ENCODE measurements around the gene KDR.
A peak's percentile ranks its signal among the peaks of the same experiment; 100 is the strongest.

KDR gene

GRCh38 chr4:55125087-55125721 lies at the start of gene KDR:
Gene KDR (minus strand): TSS chr4:55125595. CDS start chr4:55125293, 302 bp downstream.
- no peak for DNase-seq (ENCODE audit: low read depth, low spot score)
- H3K27ac ChIP-seq, result no peak within 1 kb of the TSS

GRCh38 chr4:55173580-55173979 lies 48.2 kb upstream of the KDR start:
- DNase-seq (ENCODE audit: low read depth, low spot score), result peak; percentile 71
- H3K27ac ChIP-seq, result peak overlapping the region; percentile 80

DNA sequence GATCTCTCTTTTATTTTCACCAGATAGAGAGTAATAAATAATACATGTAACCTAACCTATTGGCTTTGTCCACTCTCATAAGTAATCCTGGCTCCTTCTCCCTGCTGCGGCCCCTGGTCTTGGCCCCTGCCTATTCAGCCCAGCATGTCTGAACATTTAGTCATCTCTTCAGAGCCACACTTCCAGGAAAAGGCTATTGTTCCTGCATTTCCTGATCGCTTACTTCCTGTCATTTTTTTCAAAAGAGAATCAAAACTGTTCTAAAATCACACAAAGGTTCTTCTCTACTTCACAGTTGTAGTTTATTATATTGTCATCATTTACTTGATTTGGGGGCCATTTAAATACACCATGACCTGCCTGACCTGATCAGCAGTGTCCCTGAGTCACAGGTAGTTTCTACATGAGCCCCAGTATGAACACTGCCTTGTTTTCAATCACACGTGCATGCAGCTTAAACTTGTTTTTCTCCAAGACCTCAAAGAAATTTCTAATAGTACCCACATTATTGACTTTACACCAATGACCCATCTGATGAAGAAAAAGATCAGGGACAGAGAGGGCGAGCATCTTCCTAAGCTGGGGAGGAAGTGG lies 47.4 kb upstream of the KDR start:
- H3K27ac ChIP-seq, result peak overlapping the region; percentile 80
- no peak for DNase-seq (ENCODE audit: low read depth, low spot score)

DNA sequence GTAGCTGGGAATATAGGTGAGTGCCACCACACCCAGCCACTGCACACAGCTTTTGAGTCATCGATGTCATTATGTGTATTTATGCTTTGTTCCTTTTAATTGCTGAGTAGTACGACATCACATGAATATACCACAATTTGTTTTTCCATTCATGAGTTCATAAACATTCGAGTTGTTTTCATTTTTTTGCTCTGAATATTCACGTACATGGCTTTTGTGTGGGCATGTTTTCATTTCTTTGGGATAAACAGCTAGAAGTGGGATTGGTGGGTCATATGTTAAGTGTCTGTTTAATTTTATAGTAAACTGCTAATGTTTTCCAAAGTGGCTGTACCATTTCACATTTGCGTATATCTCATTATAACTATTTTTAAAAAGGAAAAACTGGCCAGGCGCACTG lies 45.1 kb upstream of the KDR start:
- peak overlapping the region; percentile 26 for H3K27ac ChIP-seq
- no peak for DNase-seq (ENCODE audit: low read depth, low spot score)

DNA sequence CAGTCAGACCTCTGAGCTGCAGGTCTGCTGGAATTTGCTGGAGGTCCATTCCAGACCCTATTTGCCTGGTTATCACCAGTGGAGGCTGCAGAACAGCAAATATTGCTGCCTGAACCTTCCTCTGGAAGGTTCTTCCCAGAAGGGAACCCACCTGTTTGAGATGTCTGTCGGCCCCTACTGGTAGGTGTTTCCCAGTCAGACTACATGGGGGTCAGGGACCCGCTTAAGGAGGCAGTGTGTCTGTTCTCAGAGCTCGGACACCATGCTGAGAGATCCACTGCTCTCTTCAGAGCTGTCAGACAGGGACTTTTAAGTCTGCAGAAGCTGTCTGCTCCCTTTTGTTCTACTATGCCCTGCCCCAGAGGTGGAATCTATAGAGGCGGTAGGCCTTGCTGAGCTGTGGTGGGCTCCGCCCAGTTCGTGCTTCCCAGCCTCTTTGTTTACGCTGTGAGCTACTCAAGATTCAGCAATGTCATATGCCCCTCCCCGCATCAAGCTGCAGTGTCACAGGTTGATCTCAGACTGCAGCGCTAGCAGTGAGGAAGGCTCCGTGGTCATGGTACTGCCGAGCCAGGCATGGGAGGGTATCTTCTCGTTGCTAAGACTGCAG lies 44.1 kb upstream of the KDR start:
- peak; percentile 66 for DNase-seq (ENCODE audit: low read depth, low spot score)
- peak overlapping the region; percentile 26 for H3K27ac ChIP-seq

- no peak overlapping the region for H3K27ac ChIP-seq
- no peak for DNase-seq (ENCODE audit: low read depth, low spot score)
Measured at GRCh38 chr4:55162396-55162795, 37.0 kb upstream of the KDR start.

DNA sequence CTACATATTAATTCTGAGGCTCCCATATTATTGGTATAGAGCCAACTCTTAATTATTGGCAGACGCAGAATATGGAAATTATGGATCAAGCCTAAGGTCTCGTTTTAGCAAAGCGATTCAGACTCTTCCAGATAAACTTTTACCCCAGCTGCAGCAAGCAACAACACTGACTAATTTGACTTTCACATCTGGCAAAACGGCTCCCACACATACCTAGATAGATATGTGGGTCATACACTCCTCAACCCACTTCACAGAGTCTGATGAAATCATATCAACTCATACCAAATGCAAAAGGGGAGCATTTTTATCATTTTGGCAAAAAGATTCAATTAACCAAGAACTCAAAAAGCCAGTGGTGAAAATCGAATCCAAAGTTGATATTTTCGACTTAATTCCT lies 36.3 kb upstream of the KDR start:
- DNase-seq (ENCODE audit: low read depth, low spot score), result no peak

GRCh38 chr4:55159851-55160250 lies 34.5 kb upstream of the KDR start:
- H3K27ac ChIP-seq, result no peak overlapping the region
- DNase-seq (ENCODE audit: low read depth, low spot score), result no peak

More for the DNA sequence above, 36.3 kb upstream of the KDR start:
- H3K27ac ChIP-seq, result no peak overlapping the region

DNA sequence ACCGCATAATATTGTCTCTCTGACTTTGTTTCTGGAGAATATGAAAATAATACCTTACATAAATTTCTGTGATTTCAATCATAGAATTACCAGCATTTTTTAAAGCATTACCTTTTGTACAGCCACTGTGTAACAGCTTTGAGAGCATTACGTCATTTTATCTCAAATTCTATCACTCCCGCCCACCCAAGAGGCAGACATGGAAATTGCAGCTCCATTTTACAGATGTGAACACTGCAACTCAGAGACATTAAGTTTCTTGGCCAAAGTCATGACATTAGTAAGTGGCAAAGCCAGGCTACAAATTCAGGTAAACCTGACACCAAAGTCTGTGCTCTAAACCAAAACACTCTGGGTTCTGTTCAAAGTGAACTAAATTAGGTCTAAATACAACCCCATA lies 33.6 kb upstream of the KDR start:
- no peak overlapping the region for H3K27ac ChIP-seq
- DNase-seq (ENCODE audit: low read depth, low spot score), result no peak

GRCh38 chr4:55157559-55158277 lies 32.3 kb upstream of the KDR start:
- no peak overlapping the region for H3K27ac ChIP-seq
- no peak for DNase-seq (ENCODE audit: low read depth, low spot score)

DNA sequence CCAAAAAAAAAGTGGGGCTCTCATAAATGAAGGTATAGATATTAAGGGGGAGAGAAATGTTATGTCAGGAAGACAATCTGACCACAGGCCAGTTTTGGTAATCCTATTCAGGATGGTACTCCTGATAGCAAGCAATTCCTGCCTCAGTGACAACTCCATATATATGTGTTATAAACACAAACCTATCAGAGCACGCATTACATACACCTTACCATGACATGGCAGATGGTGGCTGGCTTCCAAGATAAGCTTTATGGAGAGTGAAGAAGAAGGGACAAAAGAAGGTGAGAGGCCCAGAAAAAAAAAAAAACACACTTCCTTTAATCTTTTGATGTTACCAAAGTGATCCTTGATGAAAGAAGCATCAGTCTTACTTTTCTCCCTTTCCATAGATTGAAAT lies 29.5 kb upstream of the KDR start:
- no peak for DNase-seq (ENCODE audit: low read depth, low spot score)
- no peak overlapping the region for H3K27ac ChIP-seq

GRCh38 chr4:55154290-55154880 lies 29.0 kb upstream of the KDR start:
- H3K27ac ChIP-seq, result no peak overlapping the region
- no peak for DNase-seq (ENCODE audit: low read depth, low spot score)

DNA sequence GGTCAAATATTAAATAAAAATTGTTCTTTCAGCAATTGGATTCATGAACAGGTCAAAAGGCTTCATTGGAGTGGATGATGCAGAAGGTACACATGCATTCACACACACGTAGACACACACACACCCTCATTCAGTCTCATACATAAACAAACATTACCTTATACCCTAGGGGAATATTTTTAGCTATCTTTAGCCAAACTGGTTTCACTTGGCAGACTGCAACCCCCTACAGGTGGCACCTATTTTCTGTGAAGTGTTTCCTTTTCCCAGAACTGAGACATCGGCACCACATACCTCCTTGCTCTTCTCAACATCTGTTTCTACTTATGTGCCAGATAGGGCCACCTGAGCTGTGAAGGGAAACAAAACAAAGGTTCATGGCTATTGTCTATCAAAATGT lies 18.5 kb upstream of the KDR start:
- DNase-seq (ENCODE audit: low read depth, low spot score), result peak; percentile 62

DNA sequence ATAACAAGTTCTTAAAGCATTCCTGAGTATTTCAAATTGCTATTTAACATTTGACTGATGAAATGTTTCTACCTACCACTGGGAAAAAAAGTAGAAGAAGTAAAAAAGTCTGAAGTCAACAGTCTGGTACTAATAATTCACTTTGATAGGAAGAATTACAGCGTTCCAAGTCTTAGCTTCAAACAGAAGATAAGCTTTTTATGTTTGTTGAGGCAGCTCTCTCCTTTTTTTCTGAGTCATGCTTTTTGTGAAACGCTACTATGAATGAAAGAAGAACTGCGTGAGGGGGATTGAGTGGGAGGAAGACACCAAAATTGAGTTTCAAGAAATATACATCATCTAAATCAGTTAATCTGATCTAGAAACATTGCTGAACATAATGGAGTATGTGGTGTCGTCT lies 13.0 kb upstream of the KDR start:
- DNase-seq (ENCODE audit: low read depth, low spot score), result no peak
- H3K27ac ChIP-seq, result no peak overlapping the region

More for the DNA sequence above, 18.5 kb upstream of the KDR start:
- no peak overlapping the region for H3K27ac ChIP-seq

DNA sequence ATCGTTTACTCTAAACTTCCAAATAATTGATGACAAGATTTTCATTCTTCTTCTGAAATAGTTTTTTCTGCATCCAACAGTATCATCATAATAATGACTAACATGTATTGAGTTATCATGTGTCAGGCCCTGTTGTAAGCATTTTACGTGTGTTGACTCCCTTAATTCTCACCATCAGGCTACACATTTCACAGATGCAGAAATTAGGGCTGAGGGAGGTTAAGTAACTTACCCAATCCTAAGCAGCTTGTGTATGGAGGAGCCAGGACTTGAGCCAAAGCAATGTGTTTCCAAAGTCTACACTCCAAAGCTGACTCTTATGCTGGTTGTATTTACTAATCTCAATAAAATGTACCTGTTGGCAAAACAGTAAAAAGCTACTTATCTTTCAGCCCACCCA lies 11.2 kb upstream of the KDR start:
- DNase-seq (ENCODE audit: low read depth, low spot score), result no peak
- no peak overlapping the region for H3K27ac ChIP-seq

DNA sequence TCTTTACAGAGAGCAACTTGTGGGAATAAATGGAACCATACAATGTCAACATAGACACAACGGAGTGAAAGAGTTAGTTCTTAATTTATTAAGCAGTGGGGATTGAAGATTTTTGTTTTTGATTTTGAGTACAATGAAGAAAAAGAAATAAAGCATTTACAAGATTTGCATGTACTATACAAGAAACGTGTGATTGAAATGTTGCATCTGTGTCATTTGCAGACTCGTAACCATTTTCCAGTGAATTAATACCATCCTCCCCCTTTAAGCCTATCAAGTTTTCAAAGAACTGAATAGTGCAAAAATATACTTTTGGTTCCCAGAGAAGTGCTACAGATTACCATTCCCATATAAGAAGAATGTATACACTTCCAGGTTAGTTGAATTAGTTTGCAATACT lies 8.6 kb upstream of the KDR start:
- DNase-seq (ENCODE audit: low read depth, low spot score), result no peak
- H3K27ac ChIP-seq, result no peak overlapping the region

GRCh38 chr4:55132775-55133174 lies 7.4 kb upstream of the KDR start:
- no peak for DNase-seq (ENCODE audit: low read depth, low spot score)
- H3K27ac ChIP-seq, result no peak overlapping the region

GRCh38 chr4:55127521-55127920 lies 2.1 kb upstream of the KDR start:
- H3K27ac ChIP-seq, result no peak overlapping the region
- DNase-seq (ENCODE audit: low read depth, low spot score), result no peak

- no peak overlapping the region for H3K27ac ChIP-seq
- no peak for DNase-seq (ENCODE audit: low read depth, low spot score)
Measured at GRCh38 chr4:55127053-55127452, 1.7 kb upstream of the KDR start.

GRCh38 chr4:55125763-55126541 lies 557 bp upstream of the KDR start:
- DNase-seq (ENCODE audit: low read depth, low spot score), result no peak
- H3K27ac ChIP-seq, result no peak overlapping the region

Data from epithelial cell of prostate (primary cell).